ENCODE measurements around the gene APOE. TPM values are rescaled to one million over a fixed set of nuclear protein-coding genes. Genes with fewer than 3 reads are reported as not detected.

The APOE gene
- total and polyA plus RNA-seq, 2 of the 8 experiments (the other 6 are each of a cell fraction or from before 2014, with no cell fraction given), result 629 to 1,258 TPM

DNA sequence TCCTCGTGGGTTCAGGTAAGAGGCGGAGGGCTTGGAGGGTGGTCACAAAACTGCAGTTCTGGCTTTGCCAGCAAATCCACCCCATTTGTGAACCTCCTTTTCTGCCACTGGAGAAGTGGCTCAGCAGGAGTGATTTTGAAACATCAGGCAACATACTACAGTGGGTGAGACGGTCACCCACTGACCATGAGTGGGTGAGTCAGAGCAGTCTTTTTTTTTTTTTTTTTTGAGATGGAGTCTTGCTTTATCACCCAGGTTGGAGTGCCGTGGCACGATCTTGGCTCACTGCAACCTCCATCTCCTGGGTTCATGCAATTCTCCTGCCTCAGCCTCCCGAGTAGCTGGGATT is 11.6 kb upstream of the APOE start:
- H2BK20ac ChIP-seq (ENCODE audit: low read length), result no peak overlapping the region
- no peaks in the 10 kb centered on the region for H3K27me3 ChIP-seq (replicated peaks in 1 of 4; ENCODE audit: control insufficient read depth in 3 of 4, extremely low read depth in 1 of 4, insufficient read depth in 3 of 4, low read length in 3 of 4)
- no peak overlapping the region for H4K5ac ChIP-seq (ENCODE audit: insufficient read length, low read depth, low read length)
- no peak overlapping the region for H2AFZ ChIP-seq (ENCODE audit: low read length)
- peaks cover 25% of the 10 kb centered on the region for H3K79me1 ChIP-seq (ENCODE audit: low read depth, low read length)
- peaks cover 5 to 8% (median 7%) of the 10 kb centered on the region in 4 experiments for H3K4me1 ChIP-seq (replicated peaks in 1 of 4; ENCODE audit: control insufficient read depth in 3 of 4, insufficient read depth in 4 of 4, low read length in 3 of 4)
- H3K79me2 ChIP-seq (ENCODE audit: control insufficient read depth in 1 of 2, insufficient read depth in 2 of 2, low read length in 2 of 2), result peaks cover 7 to 42% of the 10 kb centered on the region in 2 experiments
- H3K4me2 ChIP-seq (ENCODE audit: insufficient read depth in 1 of 2, low read depth in 2 of 2, low read length in 2 of 2), result no peak overlapping the region
- TF ChIP-seq KDM5A (IDR thresholded peaks at IDR 0.05; ENCODE audit: low read length) (no peak), GABPA (IDR thresholded peaks at IDR 0.05; ENCODE audit: borderline replicate concordance, insufficient read depth, low read length) (no peak), EZH2 (IDR thresholded peaks at IDR 0.05; ENCODE audit: low read depth, low read length, severe bottlenecking) (no peak), YY1 (IDR thresholded peaks at IDR 0.05; ENCODE audit: low read depth, low read length) (no peak), BACH1 (IDR thresholded peaks at IDR 0.05; ENCODE audit: low read length) (no peak), MAFK (IDR thresholded peaks at IDR 0.05; ENCODE audit: low read depth, low read length) (no peak), TCF12 (IDR thresholded peaks at IDR 0.05; ENCODE audit: low read depth, low read length) (no peak), SIRT6 (IDR thresholded peaks at IDR 0.05; ENCODE audit: low read length) (no peak)
- no peak for FAIRE-seq
- H4K20me1 ChIP-seq (replicated peaks in 1 of 2; ENCODE audit: control insufficient read depth in 1 of 2, insufficient read depth in 2 of 2, low read length in 2 of 2), result peaks cover 14 to 31% of the 10 kb centered on the region in 2 experiments
- H3K9ac ChIP-seq (replicated peaks in 1 of 4; ENCODE audit: extremely low read depth in 1 of 4, low read depth in 3 of 4, low read length in 3 of 4), result no peak overlapping the region
- H4K8ac ChIP-seq (ENCODE audit: extremely low read depth, insufficient read depth, low read length), result no peak overlapping the region
- no peak overlapping the region for H3K4me3 ChIP-seq (ENCODE audit: extremely low read depth in 1 of 4, insufficient read depth in 2 of 4, low read depth in 3 of 4, low read length in 4 of 4)
- no peak overlapping the region for H3K4ac ChIP-seq (replicated peaks; ENCODE audit: insufficient read length, low read depth, low read length)
- peaks cover 36 to 55% (median 42%) of the 10 kb centered on the region in 4 experiments for H3K36me3 ChIP-seq (ENCODE audit: control insufficient read depth in 2 of 4, insufficient read depth in 4 of 4, low read length in 3 of 4)
- H2BK15ac ChIP-seq (ENCODE audit: low read length), result no peak overlapping the region
- peaks cover 17% of the 10 kb centered on the region for H3K23me2 ChIP-seq (ENCODE audit: low read depth, low read length)
- H4K91ac ChIP-seq (replicated peaks; ENCODE audit: insufficient read length, low read length), result no peak overlapping the region
- ChIA-PET CTCF (ENCODE audit: partially characterized antibody) (interaction anchor here (1.3 to 2.1 kb wide), 2 partner anchors 8 to 10 kb away, joined by 4 to 17 read pairs; no protein-coding TSS in a partner anchor), POLR2A (ENCODE audit: partially characterized antibody) (interaction anchor here (1.2 to 9.8 kb wide), 7 partner anchors 12 to 87 kb away, joined by 3 to 247 read pairs (median 6); partner anchors contain the start of genes APOE and NECTIN2)
- H2BK120ac ChIP-seq (replicated peaks; ENCODE audit: low read depth, low read length), result no peak overlapping the region
- no peak overlapping the region for H3K56ac ChIP-seq (replicated peaks; ENCODE audit: insufficient read length, low read depth, low read length)
- no peak overlapping the region for H3K23ac ChIP-seq (ENCODE audit: insufficient read length)
- DNase-seq (ENCODE audit: low read depth in 1 of 2, low spot score in 2 of 2), result no peak
- H3K9me3 ChIP-seq (ENCODE audit: insufficient read depth in 2 of 2, low read depth in 1 of 2, low read length in 1 of 2), result no peaks in the 10 kb centered on the region
- no peak overlapping the region for H2AK5ac ChIP-seq (ENCODE audit: low read depth, low read length)
- no peak overlapping the region for H3K18ac ChIP-seq (ENCODE audit: extremely low read depth, low read length)
- no peak overlapping the region for H3K27ac ChIP-seq (ENCODE audit: low read depth, low read length)
- H3K14ac ChIP-seq (ENCODE audit: insufficient read length), result no peak overlapping the region
- WGBS, 2 experiments (ENCODE audit: extremely low coverage in 1 of 2, insufficient coverage in 1 of 2, insufficient read length in 1 of 2, insufficient replicate concordance in 2 of 2, low coverage in 1 of 2, low lambda C conversion rate in 2 of 2, missing lambda C conversion rate in 1 of 2), result 98% methylated on average over 6 of the region's 6 CpGs; no CpG with 5 or more reads in 1 of the 2 experiments
- H2BK12ac ChIP-seq (ENCODE audit: low read depth, low read length), result no peak overlapping the region
- no peak overlapping the region for H2BK5ac ChIP-seq (ENCODE audit: low read depth, low read length)

Data from H1 (cell line).